ENCODE data around the gene DUSP16.
A peak's percentile ranks its signal among the peaks of the same experiment; 100 is the strongest.

Gene DUSP16

DNA sequence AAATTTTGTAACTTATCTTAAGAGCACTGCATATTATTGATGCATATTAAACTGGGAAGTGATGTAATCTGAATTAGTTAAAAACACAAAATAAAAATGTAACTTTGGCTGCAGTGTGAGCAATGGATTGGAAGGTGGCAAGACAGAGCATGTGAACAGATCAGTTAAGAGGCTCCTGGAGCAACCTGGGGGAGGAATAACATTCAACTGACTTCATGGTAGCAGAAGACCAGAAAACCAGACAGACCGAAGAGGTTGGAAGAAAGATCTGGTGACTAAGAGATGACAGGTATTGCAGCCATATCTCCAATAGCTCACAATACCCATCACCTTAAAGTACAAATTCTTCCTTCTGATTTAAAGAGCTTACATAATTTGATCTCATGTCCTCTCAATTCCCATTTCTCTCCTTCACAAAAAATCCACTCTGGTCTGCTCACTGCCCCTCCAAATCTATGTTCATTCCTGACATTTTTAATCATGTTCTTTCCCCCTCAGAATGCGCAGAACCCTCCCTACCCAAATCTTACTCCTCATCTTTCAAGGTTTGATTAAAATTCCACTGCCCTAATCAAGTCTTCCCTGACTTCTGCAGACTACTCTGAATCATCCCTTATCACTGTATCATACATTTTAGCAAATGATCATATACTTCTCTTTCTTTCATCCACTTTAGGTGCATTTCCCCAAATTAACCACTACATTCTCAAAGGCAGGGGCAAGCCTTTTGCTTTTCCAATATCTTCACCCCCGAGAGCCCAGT, 51.5 kb downstream of the DUSP16 start:
- peaks cover 6 to 24% (median 13%) of the 10 kb centered on the region in 10 experiments for H3K4me1 ChIP-seq
- H4K20me1 ChIP-seq = peaks cover 0 to 2% (median 0%) of the 10 kb centered on the region in 11 experiments; a peak in 1 of 22 replicates
- H3K9ac ChIP-seq = no peak overlapping the region
- no peaks in the 10 kb centered on the region for H3K9me3 ChIP-seq (replicated peaks in 1 of 11)
- no peak overlapping the region for H3K27ac ChIP-seq
- H3K4me3 ChIP-seq = no peak overlapping the region
- H3K36me3 ChIP-seq = peaks cover 0 to 18% (median 0%) of the 10 kb centered on the region in 11 experiments; a peak in 3 of 22 replicates
- no peak for TF ChIP-seq Cebpa-rat (IDR thresholded peaks at IDR 0.05)
- no peaks in the 10 kb centered on the region for H3K27me3 ChIP-seq
- H3K4me2 ChIP-seq = no peak overlapping the region

DNA sequence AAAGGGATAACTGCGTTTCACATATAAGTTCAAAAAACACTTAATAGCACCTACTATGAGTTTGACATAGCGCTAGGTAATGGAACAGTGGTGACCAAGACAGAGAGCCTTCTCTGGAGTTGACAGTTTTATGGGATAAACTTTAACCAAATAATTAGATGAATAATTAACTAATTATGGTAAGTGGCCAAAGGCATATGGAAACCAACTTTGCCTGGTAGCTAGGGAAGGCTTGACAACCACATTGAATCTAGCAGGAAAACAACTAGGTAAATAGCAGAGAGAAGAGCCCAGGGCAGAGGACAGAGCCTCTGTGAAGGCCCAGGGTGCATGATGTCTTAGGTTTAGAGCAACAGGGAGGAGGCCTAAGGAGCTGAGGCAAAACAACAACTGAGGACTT, 52.1 kb downstream of the DUSP16 start:
- Histone ChIP-seq H3K9ac (no peak overlapping the region), H3K9me3 (replicated peaks in 1 of 11) (no peaks in the 10 kb centered on the region), H3K27ac (no peak overlapping the region), H3K4me1 (peaks cover 13 to 30% (median 19%) of the 10 kb centered on the region in 10 experiments), H3K27me3 (no peaks in the 10 kb centered on the region), H4K20me1 (peaks cover 0 to 6% (median 0%) of the 10 kb centered on the region in 11 experiments; a peak in 1 of 22 replicates), H3K4me3 (no peak overlapping the region), H3K36me3 (peaks cover 0 to 11% (median 0%) of the 10 kb centered on the region in 11 experiments; a peak in 2 of 22 replicates), H3K4me2 (no peak overlapping the region)
- TF ChIP-seq Cebpa-rat (IDR thresholded peaks at IDR 0.05) = no peak

DNA sequence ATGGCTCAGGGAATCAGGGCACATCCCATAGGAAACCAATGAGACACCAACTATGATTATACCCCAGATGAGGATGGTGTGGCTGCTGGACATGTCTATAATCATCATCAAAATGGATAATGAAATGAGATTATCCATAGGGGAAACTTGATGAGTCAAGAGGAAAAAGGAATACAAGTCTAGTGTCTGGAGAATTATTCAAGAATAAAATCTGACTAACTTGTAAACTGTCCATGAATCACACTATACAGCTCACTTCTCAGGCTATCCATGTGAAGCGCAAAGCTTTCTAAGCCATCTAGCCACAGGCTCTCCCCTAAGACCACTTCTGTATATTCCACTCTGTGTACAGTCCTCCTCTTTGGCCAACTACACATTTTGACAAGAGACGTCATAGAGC, 52.5 kb downstream of the DUSP16 start:
- no peak for TF ChIP-seq Cebpa-rat (IDR thresholded peaks at IDR 0.05)
- peaks cover 0 to 8% (median 0%) of the 10 kb centered on the region in 11 experiments; a peak in 1 of 22 replicates for H3K36me3 ChIP-seq

DNA sequence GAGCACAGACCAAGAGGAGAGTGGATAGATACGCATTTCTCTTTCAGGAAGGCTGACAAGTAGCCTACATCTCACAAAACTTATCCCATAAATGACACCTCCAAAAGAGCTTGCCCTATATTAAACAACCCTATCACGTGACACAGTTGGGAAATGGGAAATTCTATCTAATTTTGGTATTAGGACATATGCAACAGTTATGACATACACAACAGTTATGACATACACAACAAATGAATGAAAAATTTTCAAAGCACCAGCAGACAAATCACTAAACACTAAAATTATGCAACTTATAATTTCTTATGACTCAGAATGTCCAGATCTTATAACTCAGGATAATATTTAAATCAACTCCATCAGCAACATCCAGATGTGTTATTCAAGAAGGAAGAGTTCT, 54.1 kb downstream of the DUSP16 start:
- H3K36me3 ChIP-seq = peaks cover 0 to 11% (median 0%) of the 10 kb centered on the region in 11 experiments; a peak in 1 of 22 replicates
- peaks cover 0 to 6% (median 0%) of the 10 kb centered on the region in 11 experiments; a peak in 1 of 22 replicates for H4K20me1 ChIP-seq
- H3K4me3 ChIP-seq = no peak overlapping the region
- H3K9ac ChIP-seq = no peak overlapping the region
- TF ChIP-seq Cebpa-rat (IDR thresholded peaks at IDR 0.05) = no peak
- H3K4me1 ChIP-seq = peaks cover 17 to 37% (median 24%) of the 10 kb centered on the region in 10 experiments
- H3K9me3 ChIP-seq (replicated peaks in 1 of 11) = no peaks in the 10 kb centered on the region
- H3K4me2 ChIP-seq = no peak overlapping the region
- no peak overlapping the region for H3K27ac ChIP-seq
- H3K27me3 ChIP-seq = no peaks in the 10 kb centered on the region

More for the DNA sequence above, 52.5 kb downstream of the DUSP16 start:
- Histone ChIP-seq H3K9me3 (replicated peaks in 1 of 11) (no peaks in the 10 kb centered on the region), H3K27me3 (no peaks in the 10 kb centered on the region), H4K20me1 (peaks cover 0 to 6% (median 0%) of the 10 kb centered on the region in 11 experiments; a peak in 1 of 22 replicates), H3K9ac (no peak overlapping the region), H3K4me3 (no peak overlapping the region), H3K27ac (no peak overlapping the region), H3K4me1 (peaks cover 17 to 35% (median 23%) of the 10 kb centered on the region in 10 experiments), H3K4me2 (no peak overlapping the region)

DNA sequence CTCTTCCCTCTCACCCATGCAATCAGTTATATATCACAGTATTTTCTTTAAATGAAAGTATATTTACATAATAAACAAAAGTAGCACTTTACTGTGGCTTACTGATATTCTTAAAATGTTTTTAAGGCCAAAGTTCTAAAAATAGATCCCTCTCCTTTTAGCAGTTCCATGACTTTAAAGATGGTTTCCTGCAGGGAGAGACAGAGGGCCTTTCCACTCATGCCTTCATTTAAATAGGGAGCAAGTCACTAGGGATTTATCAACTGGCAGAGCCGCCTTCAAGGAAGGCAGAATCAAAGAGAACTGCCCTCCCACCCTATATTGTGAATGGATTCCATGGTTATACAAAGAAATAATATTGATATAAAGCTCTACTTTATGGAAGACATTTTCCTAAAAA, 55.5 kb downstream of the DUSP16 start:
- peak overlapping the region in 7 of 11 experiments; percentile 7 to 62 (median 50); a peak in 10 of 22 replicates for H3K4me2 ChIP-seq
- no peak for TF ChIP-seq Cebpa-rat (IDR thresholded peaks at IDR 0.05)
- peaks cover 0 to 6% (median 0%) of the 10 kb centered on the region in 11 experiments; a peak in 1 of 22 replicates for H4K20me1 ChIP-seq
- no peaks in the 10 kb centered on the region for H3K9me3 ChIP-seq (replicated peaks in 1 of 11)
- H3K27me3 ChIP-seq = no peaks in the 10 kb centered on the region
- no peak overlapping the region for H3K27ac ChIP-seq
- H3K4me3 ChIP-seq = no peak overlapping the region
- peaks cover 17 to 37% (median 24%) of the 10 kb centered on the region in 10 experiments for H3K4me1 ChIP-seq
- H3K9ac ChIP-seq = no peak overlapping the region
- 0 out of 22 replicates have a peak, but pooled peaks cover 0 to 6% (median 0%) of the 10 kb centered on the region in 11 experiments for H3K36me3 ChIP-seq

- peak overlapping the region in 3 of 11 experiments; percentile 7 to 37 (median 13); a peak in 4 of 22 replicates for H3K27ac ChIP-seq
- peaks cover 17 to 37% (median 24%) of the 10 kb centered on the region in 10 experiments for H3K4me1 ChIP-seq
- H3K27me3 ChIP-seq = no peaks in the 10 kb centered on the region
- H3K36me3 ChIP-seq = 0 out of 22 replicates have a peak, but pooled peaks cover 0 to 4% (median 0%) of the 10 kb centered on the region in 11 experiments
- peaks cover 0 to 6% (median 0%) of the 10 kb centered on the region in 11 experiments; a peak in 1 of 22 replicates for H4K20me1 ChIP-seq
- H3K4me2 ChIP-seq = peak overlapping the region; percentile 24 to 65 (median 51); a peak in 21 of 22 replicates
- no peak for TF ChIP-seq Cebpa-rat (IDR thresholded peaks at IDR 0.05)
- H3K4me3 ChIP-seq = no peak overlapping the region
- H3K9ac ChIP-seq = peak overlapping the region in 2 of 11 experiments; percentile 4 to 35; a peak in 1 of 22 replicates
- no peaks in the 10 kb centered on the region for H3K9me3 ChIP-seq (replicated peaks in 1 of 11)
These were observed 56.2 kb downstream of the DUSP16 start for GRCh38 chr12:12506496-12506890.

DNA sequence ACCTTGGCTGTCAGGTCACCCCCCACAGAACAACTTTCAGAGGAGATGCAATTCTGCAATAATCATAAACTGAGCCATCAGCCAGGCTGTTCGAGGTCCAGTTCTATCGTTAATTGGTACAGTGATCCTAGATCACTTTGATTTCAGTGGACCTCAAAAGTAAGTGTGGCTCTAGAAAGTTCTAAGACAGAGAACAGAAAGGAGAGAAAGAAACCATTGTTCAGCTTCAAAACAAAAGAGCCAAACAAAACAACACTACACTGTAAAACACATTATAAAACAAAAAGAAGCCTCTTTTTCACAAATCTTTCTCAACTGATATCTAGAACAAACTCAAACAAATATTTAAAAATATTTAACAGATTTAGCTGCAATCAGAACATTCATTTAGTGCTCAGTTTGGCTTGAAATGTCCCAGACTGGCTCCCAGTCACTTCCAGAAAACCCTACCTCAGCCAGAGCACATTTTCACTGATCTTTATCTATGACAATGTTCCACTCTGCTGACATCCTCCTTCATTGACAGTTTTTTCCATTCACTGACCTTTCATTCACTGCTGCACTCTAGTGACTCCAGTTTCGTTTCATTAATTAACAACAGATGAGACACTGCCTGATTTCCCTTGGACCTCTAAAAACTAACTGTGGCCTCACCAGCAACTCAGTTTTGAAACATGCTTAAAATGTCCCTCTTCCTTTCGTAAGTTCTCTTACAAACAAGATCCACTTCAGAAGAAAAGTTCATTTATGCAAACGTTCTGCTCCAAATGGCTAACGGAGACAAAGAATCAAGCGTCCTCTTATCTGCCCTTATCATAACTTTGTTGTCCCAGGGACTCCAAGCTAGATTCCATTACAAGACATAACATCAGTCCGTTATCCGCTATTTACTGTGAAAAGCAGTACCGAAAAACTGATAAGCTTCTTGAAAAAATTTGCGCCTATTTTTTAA, 56.8 kb downstream of the DUSP16 start:
- peak overlapping the region in 4 of 11 experiments; percentile 7 to 37 (median 13); a peak in 6 of 22 replicates for H3K27ac ChIP-seq
- peak overlapping the region; percentile 24 to 65 (median 51) for H3K4me2 ChIP-seq
- H4K20me1 ChIP-seq = peaks cover 0 to 6% (median 0%) of the 10 kb centered on the region in 11 experiments; a peak in 2 of 22 replicates
- no peaks in the 10 kb centered on the region for H3K9me3 ChIP-seq (replicated peaks in 1 of 11)
- H3K9ac ChIP-seq = peak overlapping the region in 4 of 11 experiments; percentile 0 to 35 (median 19); a peak in 5 of 22 replicates
- peaks cover 17 to 37% (median 24%) of the 10 kb centered on the region in 10 experiments for H3K4me1 ChIP-seq
- TF ChIP-seq Cebpa-rat (IDR thresholded peaks at IDR 0.05) = no peak
- 0 out of 22 replicates have a peak, but pooled peaks cover 0 to 3% (median 0%) of the 10 kb centered on the region in 11 experiments for H3K36me3 ChIP-seq
- H3K27me3 ChIP-seq = no peaks in the 10 kb centered on the region
- no peak overlapping the region for H3K4me3 ChIP-seq

DNA sequence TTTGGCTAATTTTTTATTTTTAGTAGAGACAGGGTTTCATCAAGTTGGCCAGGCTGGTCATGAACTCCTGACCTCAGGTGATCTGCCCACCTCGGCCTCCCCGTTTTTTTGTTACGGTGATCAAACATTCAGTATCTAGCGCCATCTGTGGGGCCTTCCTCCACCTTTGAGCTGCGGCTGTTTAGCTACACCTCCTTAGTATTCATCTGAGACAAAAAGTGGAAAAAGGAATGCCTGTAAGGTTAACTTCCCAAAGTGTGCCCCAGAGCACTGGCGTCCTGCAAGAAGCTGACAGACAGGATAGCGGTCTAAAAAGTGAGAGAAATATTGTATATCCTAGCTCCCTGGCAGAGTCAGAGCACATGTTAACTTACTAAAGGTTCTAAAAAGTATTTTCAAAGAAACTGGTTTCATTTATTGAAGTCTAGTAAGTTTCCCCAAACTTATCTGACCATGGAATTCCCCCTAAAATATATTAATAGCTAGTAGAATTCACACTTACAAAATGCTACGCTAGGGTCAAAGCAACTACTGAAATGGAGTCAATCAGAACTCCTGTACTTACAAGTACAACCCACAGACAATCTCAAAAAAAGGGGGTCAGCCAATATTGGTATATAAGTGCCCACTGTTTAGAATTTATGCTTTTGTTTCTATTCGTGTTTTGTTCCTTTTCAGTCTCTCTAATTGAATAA, 59.1 kb downstream of the DUSP16 start:
- Histone ChIP-seq H4K20me1 (peaks cover 0 to 6% (median 0%) of the 10 kb centered on the region in 11 experiments; a peak in 2 of 22 replicates), H3K4me1 (peaks cover 17 to 28% (median 24%) of the 10 kb centered on the region in 10 experiments), H3K9ac (no peak overlapping the region), H3K9me3 (replicated peaks in 1 of 11) (no peaks in the 10 kb centered on the region), H3K27me3 (no peaks in the 10 kb centered on the region), H3K4me2 (no peak overlapping the region), H3K4me3 (no peak overlapping the region), H3K36me3 (peaks cover 0 to 15% (median 0%) of the 10 kb centered on the region in 11 experiments; a peak in 1 of 22 replicates), H3K27ac (no peak overlapping the region)
- TF ChIP-seq Cebpa-rat (IDR thresholded peaks at IDR 0.05) = no peak
